Thyroid gland (tissue), 4 donors: ENCODE data around the gene LAMA3. TPM values are rescaled to one million over a fixed set of nuclear protein-coding genes. Genes with fewer than 3 reads are reported as not detected.

Source experiments
- DNase-seq, 2 donors: peaks; one replicate each; pipeline ENCODE4 v3.0.0-alpha.2; 2019
- H3K27ac ChIP-seq, 3 donors: fragments of 200-600 bp; sonication (generic); 1 replicate in 2 of 3; 2 replicates in 1 of 3; pipeline ENCODE4 v1.5.1; 2016 to 2019; ENCODE audit warnings: mild to moderate bottlenecking in 1 of 3, moderate library complexity in 1 of 3
- H3K27me3 ChIP-seq: fragments of 200-600 bp; sonication (generic); one replicate; pipeline ENCODE4 v1.5.1; 2019
- H3K36me3 ChIP-seq, 2 donors: fragments of 200-600 bp; sonication (generic); one replicate each; pipeline ENCODE4 v1.5.1; 2016 to 2019
- H3K4me1 ChIP-seq, 2 donors: fragments of 200-600 bp; sonication (generic); one replicate each; pipeline ENCODE4 v1.5.1; 2017 to 2019
- H3K4me3 ChIP-seq, 3 donors: fragments of 200-600 bp; sonication (generic); replicated peaks in 1 of 3; 1 replicate in 2 of 3; 2 replicates in 1 of 3; pipeline ENCODE4 v1.5.1; 2016; ENCODE audit warnings: mild to moderate bottlenecking in 1 of 3
- H3K9me3 ChIP-seq: fragments of 200-600 bp; sonication (generic); one replicate; pipeline ENCODE4 v1.5.1; 2017
- CTCF ChIP-seq, 6 experiments: fragments of 200-600 bp in 3 of 6; fragments of 450-650 bp in 3 of 6; sonication (generic) in 3 of 6; IDR thresholded peaks; one replicate each; pipeline ENCODE4 v1.5.1; 2016 to 2019; ENCODE audit warnings: antibody characterized with exemption in 6 of 6, mild to moderate bottlenecking in 2 of 6, inconsistent platforms in 1 of 6, moderate library complexity in 1 of 6
- POLR2A ChIP-seq, 2 donors: fragments of 450-650 bp; IDR thresholded peaks; one replicate each; pipeline ENCODE4 v1.6.1; 2017; ENCODE audit warnings: antibody characterized with exemption in 2 of 2, mild to moderate bottlenecking in 2 of 2, moderate library complexity in 1 of 2
- WGBS, 2 donors: methylation state at CpG; one replicate each; pipeline ENCODE4 v1.1.5; 2017; 5-methylcytosine and 5-hydroxymethylcytosine counted together
- intact Hi-C: fragments of 100-400 bp; cut with DNase I; formaldehyde crosslinking; loops from one replicate; pipeline ENCODE4 v1.15.1; 2023
- total RNA-seq, 4 donors: library from RNA; depleted of rRNA; stranded (reverse); fragments of >200 nt; gene quantifications; one replicate each; pipeline ENCODE4 v1.2.3, GENCODE V29; 2016

Gene LAMA3
- total RNA-seq, 4 donors from 2014 or later: 7.5 to 12.1 (median 8.9) TPM

- H3K36me3 ChIP-seq: no peaks in the 10 kb centered on the region
- no peak overlapping the region for H3K4me3 ChIP-seq
- intact Hi-C loops: no loop called here
- TF ChIP-seq CTCF (IDR thresholded peaks at IDR 0.05) (no peak), POLR2A (IDR thresholded peaks at IDR 0.05) (no peak)
- H3K27me3 ChIP-seq: no peaks in the 10 kb centered on the region
- no peak for DNase-seq
- 97 to 99% methylated on average over 12 to 15 of the region's 15 CpGs for WGBS, 2 donors
- H3K9me3 ChIP-seq: no peaks in the 10 kb centered on the region
- no peaks in the 10 kb centered on the region for H3K4me1 ChIP-seq
- no peak overlapping the region for H3K27ac ChIP-seq
Measured at GRCh38 chr18:23845988-23846630, 156.9 kb downstream of the LAMA3 start.

- Histone ChIP-seq H3K4me3 (no peak overlapping the region), H3K9me3 (no peaks in the 10 kb centered on the region), H3K27me3 (no peaks in the 10 kb centered on the region), H3K36me3 (no peaks in the 10 kb centered on the region), H3K4me1 (no peaks in the 10 kb centered on the region), H3K27ac (no peak overlapping the region)
- intact Hi-C loops: no loop called here
- no peak for DNase-seq
- TF ChIP-seq CTCF (IDR thresholded peaks at IDR 0.05) (no peak), POLR2A (IDR thresholded peaks at IDR 0.05) (no peak)
- 95 to 96% methylated on average over 5 to 19 of the region's 19 CpGs for WGBS, 2 donors
Measured at GRCh38 chr18:23847321-23847986, 158.2 kb downstream of the LAMA3 start.

- no peak for DNase-seq
- 70 to 76% methylated on average over 1 of the region's 1 CpG for WGBS, 2 donors
- H3K36me3 ChIP-seq: no peaks in the 10 kb centered on the region
Measured at GRCh38 chr18:23849141-23849540, 159.9 kb downstream of the LAMA3 start.

GRCh38 chr18:23850215-23850614 lies 161.0 kb downstream of the LAMA3 start:
- no peaks in the 10 kb centered on the region for H3K4me1 ChIP-seq
- no peak overlapping the region for H3K4me3 ChIP-seq
- DNase-seq: no peak
- H3K36me3 ChIP-seq: no peaks in the 10 kb centered on the region
- H3K27ac ChIP-seq: no peak overlapping the region
- no peaks in the 10 kb centered on the region for H3K9me3 ChIP-seq
- TF ChIP-seq POLR2A (IDR thresholded peaks at IDR 0.05) (no peak), CTCF (IDR thresholded peaks at IDR 0.05) (no peak)
- WGBS, 2 donors: 97 to 98% methylated on average over 3 of the region's 3 CpGs
- intact Hi-C loops: no loop called here
- H3K27me3 ChIP-seq: no peaks in the 10 kb centered on the region

More at GRCh38 chr18:23849141-23849540, 159.9 kb downstream of the LAMA3 start:
- Histone ChIP-seq H3K9me3 (no peaks in the 10 kb centered on the region), H3K4me3 (no peak overlapping the region), H3K27ac (no peak overlapping the region), H3K4me1 (no peaks in the 10 kb centered on the region), H3K27me3 (no peaks in the 10 kb centered on the region)
- intact Hi-C loops: no loop called here
- TF ChIP-seq CTCF (IDR thresholded peaks at IDR 0.05) (no peak), POLR2A (IDR thresholded peaks at IDR 0.05) (no peak)

- H3K27me3 ChIP-seq: no peaks in the 10 kb centered on the region
- H3K27ac ChIP-seq: no peak overlapping the region
- TF ChIP-seq POLR2A (IDR thresholded peaks at IDR 0.05): no peak
- H3K9me3 ChIP-seq: no peaks in the 10 kb centered on the region
- WGBS, 2 donors: 80 to 86% methylated on average over 3 of the region's 3 CpGs
- intact Hi-C loops: no loop called here
- H3K4me3 ChIP-seq: no peak overlapping the region
- H3K4me1 ChIP-seq: no peaks in the 10 kb centered on the region
- H3K36me3 ChIP-seq: no peaks in the 10 kb centered on the region
- DNase-seq: no peak
Measured at GRCh38 chr18:23851470-23852002, 162.3 kb downstream of the LAMA3 start.
